A549 treated with dexamethasone at 1 μM for 4 hours (cell line): ENCODE results near the gene B4GALNT3. TPM values are rescaled to one million over a fixed set of nuclear protein-coding genes. Genes with fewer than 3 reads are reported as not detected.

Experiments used
- total RNA-seq: library from RNA; stranded (reverse); fragments of 200-300 nt; extraction: Qiagen RNA extraction; gene quantifications from 5 replicates; pipeline ENCODE4 v1.2.3, GENCODE V29; 2022

Gene B4GALNT3
- total RNA-seq, result 0.49 to 0.74 TPM (median 0.52 TPM) in 5 replicates

DNA sequence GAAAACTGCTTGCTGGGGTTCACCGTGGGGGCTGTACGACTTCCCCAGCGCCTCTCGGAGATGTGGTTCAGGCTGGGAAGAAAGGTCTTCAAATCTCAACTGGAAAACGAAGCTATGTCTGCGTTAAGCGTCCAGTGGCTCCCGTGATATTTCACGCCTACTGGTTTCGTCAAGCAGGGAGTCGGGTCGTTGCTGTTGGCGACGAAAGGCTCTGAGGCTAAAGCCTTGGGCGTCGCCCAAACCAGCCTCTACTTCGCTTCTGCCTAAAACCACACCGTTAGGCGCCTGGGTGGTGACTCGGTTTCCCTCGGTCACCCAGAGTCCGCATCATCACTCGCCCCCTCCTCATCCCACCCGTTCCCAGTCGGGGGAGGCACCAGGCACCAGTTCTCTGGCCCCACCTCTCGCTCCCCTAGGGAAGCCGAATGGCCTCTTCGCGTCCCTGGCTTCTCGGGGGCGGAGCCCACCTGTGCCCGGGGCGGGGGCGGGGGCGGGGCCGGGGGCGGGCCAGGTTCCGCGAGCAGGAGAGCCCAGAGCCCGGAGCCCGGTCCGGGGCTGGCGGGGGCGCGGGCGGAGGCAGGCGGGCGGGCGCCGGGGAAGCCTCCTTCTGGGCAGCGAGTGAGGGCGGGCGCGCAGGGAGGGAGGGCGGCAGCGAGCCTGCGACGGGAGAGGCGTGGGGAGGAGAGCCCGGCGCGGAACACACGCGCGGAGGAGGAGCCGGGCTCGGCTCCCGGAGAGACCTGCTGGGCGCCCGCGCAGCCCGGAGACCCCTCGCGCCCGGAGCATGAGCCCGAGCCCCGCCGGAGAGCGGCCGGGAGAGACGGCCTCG, at the start of gene B4GALNT3:
Gene B4GALNT3 (plus strand): TSS at position 510 of the 829 bp plus-strand sequence. CDS start 438 bp downstream, outside the sequence.

Other genes with a start within 250 kb of the B4GALNT3 start
- gene SLC6A12, start 245.8 kb upstream of the B4GALNT3 start, total RNA-seq, result 0.99 to 1.5 TPM (median 1.2 TPM) in 5 replicates
- gene SLC6A13, start 197.1 kb upstream of the B4GALNT3 start, total RNA-seq, result 0.16 to 0.47 TPM (median 0.24 TPM) in 5 replicates
- 19.4 to 31.7 TPM (median 24.7 TPM) in 5 replicates for gene KDM5A, start 70.6 kb upstream of the B4GALNT3 start, total RNA-seq
- gene CCDC77, start 58.3 kb upstream of the B4GALNT3 start, total RNA-seq, result 9.1 to 13.7 TPM (median 11.5 TPM) in 5 replicates
- 0.42 to 0.71 TPM (median 0.53 TPM) in 5 replicates for gene NINJ2, start 203.5 kb downstream of the B4GALNT3 start, total RNA-seq